SK-N-SH (cell line): ENCODE results near the gene LAMA1. TPM values are rescaled to one million over a fixed set of nuclear protein-coding genes. Genes with fewer than 3 reads are reported as not detected.

Experiments used
- CTCF ChIA-PET: fragments of 300-600, 350-600 bp; formaldehyde crosslinking; extraction: SDS; loops from one replicate; lab custom pipeline; 2021; lab: Yijun Ruan, JAX
- POLR2A ChIA-PET: fragments of 350-600 bp; sonication (Branson Sonifier 250); formaldehyde crosslinking; extraction: SDS; loops from one replicate; lab custom pipeline; 2020; ENCODE audit warnings: antibody characterized with exemption, inconsistent platforms; lab: Yijun Ruan, JAX
- DNase-seq: peaks from one replicate; pipeline ENCODE4 v3.0.0; 2012
- H2AFZ ChIP-seq: fragments of 200-600 bp; sonication (generic); 2 replicates; pipeline ENCODE4 v1.8.1; 2016; ENCODE audit warnings: antibody characterized with exemption, mild to moderate bottlenecking, low read depth
- H3F3A ChIP-seq: fragments of 200-600 bp; sonication (generic); replicated peaks from 2 replicates; pipeline ENCODE3; 2016; ENCODE audit warnings: antibody characterized with exemption, mild to moderate bottlenecking; ENCODE audit not compliant: insufficient read depth
- H3K27ac ChIP-seq, 2 experiments: fragments of 200-500 bp in 1 of 2; fragments of 200-600 bp in 1 of 2; sonication (Bioruptor generic) in 1 of 2; sonication (generic), shearing (Covaris generic) in 1 of 2; 2 replicates each; pipeline versions ENCODE4 v1.5.1 to v1.6.1; 2014 to 2016; ENCODE audit warnings: low read depth in 2 of 2, inconsistent platforms in 1 of 2, low read length in 1 of 2, mild to moderate bottlenecking in 1 of 2, mixed read lengths in 1 of 2
- H3K27me3 ChIP-seq: fragments of 200-600 bp; sonication (generic), shearing (Covaris generic); 2 replicates; pipeline ENCODE4 v1.6.1; 2016; ENCODE audit warnings: mixed run types; ENCODE audit not compliant: insufficient read depth
- H3K36me3 ChIP-seq, 2 experiments: fragments of 200-500 bp in 1 of 2; fragments of 200-600 bp in 1 of 2; sonication (Bioruptor generic) in 1 of 2; sonication (generic) in 1 of 2; replicated peaks in 1 of 2; 2 replicates each; pipeline versions ENCODE3 to v1.5.1; 2014 to 2016; ENCODE audit warnings: low read length in 1 of 2, mild to moderate bottlenecking in 1 of 2; ENCODE audit not compliant: insufficient read depth in 2 of 2, control insufficient read depth in 1 of 2
- H3K4me1 ChIP-seq, 2 experiments: fragments of 200-500 bp in 1 of 2; fragments of 200-600 bp in 1 of 2; sonication (Bioruptor generic) in 1 of 2; sonication (generic), shearing (Covaris generic) in 1 of 2; 2 replicates each; pipeline versions ENCODE4 v1.5.1 to v1.6.1; 2014 to 2016; ENCODE audit warnings: low read depth in 1 of 2, low read length in 1 of 2, mixed run types in 1 of 2; ENCODE audit not compliant: insufficient read depth in 2 of 2, control insufficient read depth in 1 of 2
- H3K4me2 ChIP-seq: fragments of 200-600 bp; sonication (generic), shearing (Covaris generic); 2 replicates; pipeline ENCODE4 v1.6.1; 2017; ENCODE audit warnings: mixed run types
- H3K4me3 ChIP-seq, 2 experiments: fragments of 200-500 bp in 1 of 2; fragments of 200-600 bp in 1 of 2; sonication (Bioruptor generic) in 1 of 2; sonication (generic), shearing (Covaris generic) in 1 of 2; 2 replicates each; pipeline versions ENCODE4 v1.5.1 to v1.8.1; 2014 to 2016; ENCODE audit warnings: low read depth in 2 of 2, inconsistent platforms in 1 of 2, low read length in 1 of 2, mild to moderate bottlenecking in 1 of 2, mixed read lengths in 1 of 2, moderate library complexity in 1 of 2
- H3K79me2 ChIP-seq: fragments of 200-600 bp; sonication (generic); 2 replicates; pipeline ENCODE4 v1.8.1; 2017; ENCODE audit warnings: mild to moderate bottlenecking; ENCODE audit not compliant: insufficient read depth
- H3K9ac ChIP-seq: fragments of 200-600 bp; sonication (generic); 2 replicates; pipeline ENCODE4 v1.6.1; 2017; ENCODE audit warnings: mixed run types
- H3K9me2 ChIP-seq: fragments of 200-600 bp; sonication (generic); 2 replicates; pipeline ENCODE4 v1.6.1; 2017; ENCODE audit warnings: mixed run types
- H3K9me3 ChIP-seq: fragments of 200-600 bp; sonication (generic); 2 replicates; pipeline ENCODE4 v1.6.1; 2017; ENCODE audit warnings: mixed run types, mild to moderate bottlenecking, moderate library complexity
- H4K20me1 ChIP-seq: fragments of 200-600 bp; sonication (generic); 2 replicates; pipeline ENCODE4 v1.6.1; 2017; ENCODE audit warnings: mild to moderate bottlenecking, mixed run types; ENCODE audit not compliant: insufficient read depth
- FOSL2 ChIP-seq: IDR thresholded peaks from 2 replicates; pipeline ENCODE4 v1.4.0; 2012; ENCODE audit warnings: low read depth, mild to moderate bottlenecking, moderate library complexity, borderline replicate concordance
- FOXJ3 ChIP-seq: sonication (generic); formaldehyde crosslinking; IDR thresholded peaks from 2 replicates; pipeline ENCODE4 v1.5.1; 2020; ENCODE audit warnings: mild to moderate bottlenecking, missing genetic modification reagents
- JUND ChIP-seq: IDR thresholded peaks from 2 replicates; pipeline ENCODE4 v1.4.0; 2012
- NFIC ChIP-seq: IDR thresholded peaks from 2 replicates; pipeline ENCODE4 v1.4.0; 2012; ENCODE audit warnings: borderline replicate concordance
- POLR2AphosphoS5 ChIP-seq: IDR thresholded peaks from 2 replicates; pipeline ENCODE4 v1.6.1; 2012; ENCODE audit warnings: low read depth, low read length
- RAD21 ChIP-seq: IDR thresholded peaks from 2 replicates; pipeline ENCODE4 v1.6.1; 2012; ENCODE audit warnings: mild to moderate bottlenecking, low read length
- RCOR1 ChIP-seq: fragments of 150-350 bp; IDR thresholded peaks from 2 replicates; pipeline ENCODE4 v1.6.1; 2017; ENCODE audit warnings: antibody characterized with exemption, low read length
- RFX5 ChIP-seq: IDR thresholded peaks from 2 replicates; pipeline ENCODE4 v1.6.1; 2012; ENCODE audit warnings: mild to moderate bottlenecking, improper control_type of control experiment, low read length
- TAF1 ChIP-seq: IDR thresholded peaks from 2 replicates; pipeline ENCODE4 v1.6.1; 2012; ENCODE audit warnings: low read depth, mild to moderate bottlenecking, low read length, moderate library complexity, borderline replicate concordance
- TCF12 ChIP-seq: IDR thresholded peaks from 2 replicates; pipeline ENCODE4 v1.4.0; 2012
- USF2 ChIP-seq: fragments of 150-350 bp; IDR thresholded peaks from 2 replicates; pipeline ENCODE4 v1.6.1; 2017; ENCODE audit warnings: antibody characterized with exemption, low read length, low read depth, borderline replicate concordance
- YY1 ChIP-seq: IDR thresholded peaks from 2 replicates; pipeline ENCODE4 v1.4.0; 2012; ENCODE audit warnings: low read depth, mild to moderate bottlenecking
- ZBTB33 ChIP-seq: IDR thresholded peaks from 2 replicates; pipeline ENCODE4 v1.4.0; 2012; ENCODE audit warnings: low read depth, borderline replicate concordance
- WGBS: methylation state at CpG from one replicate; pipeline ENCODE4 v1.1.6; 2017; ENCODE audit warnings: low lambda C conversion rate; 5-methylcytosine and 5-hydroxymethylcytosine counted together
- polyA plus RNA-seq, 3 experiments: library from polyadenylated mRNA; depleted of rRNA; stranded (reverse); fragments of >200 nt; gene quantifications; 2 replicates each; pipeline ENCODE4 v1.2.3, GENCODE V29; 2012
- TF ChIP-seq, protein P1 (sequence below): IDR thresholded peaks from 2 replicates; pipeline ENCODE4 v1.4.0; 2012; ENCODE audit warnings: low read depth
- TF ChIP-seq, protein P2 (sequence below): fragments of 200-600 bp; sonication (generic); IDR thresholded peaks from 2 replicates; pipeline ENCODE4 v1.6.1; 2017; ENCODE audit warnings: antibody characterized with exemption, mild to moderate bottlenecking, moderate library complexity

The LAMA1 gene
- polyA plus RNA-seq, 1 of the 3 experiments (the other 2 are of a cell fraction): 0.07 TPM

GRCh38 chr18:6979954-6980353 lies 137.6 kb downstream of the LAMA1 start:
- Histone ChIP-seq H2AFZ (no peak overlapping the region), H3K36me3 (no peaks in the 10 kb centered on the region), H3K9ac (no peak overlapping the region), H3K79me2 (no peaks in the 10 kb centered on the region)
- POLR2A ChIA-PET: no interaction called here
- TF ChIP-seq, protein P1, sequence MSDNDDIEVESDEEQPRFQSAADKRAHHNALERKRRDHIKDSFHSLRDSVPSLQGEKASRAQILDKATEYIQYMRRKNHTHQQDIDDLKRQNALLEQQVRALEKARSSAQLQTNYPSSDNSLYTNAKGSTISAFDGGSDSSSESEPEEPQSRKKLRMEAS: no peak
- TF ChIP-seq NFIC (no peak), TCF12 (no peak), RFX5 (no peak), YY1 (no peak)
- TF ChIP-seq, all 33 proteins: peak for 0
- H3K9me3 ChIP-seq: no peaks in the 10 kb centered on the region
- no peaks in the 10 kb centered on the region for H3F3A ChIP-seq
- no peak overlapping the region for H3K4me2 ChIP-seq
- no peak overlapping the region for H3K4me3 ChIP-seq
- H3K9me2 ChIP-seq: no peaks in the 10 kb centered on the region
- WGBS: 80% methylated on average over 2 of the region's 3 CpGs
- H3K4me1 ChIP-seq: peaks cover 0 to 6% of the 10 kb centered on the region in 2 experiments; a peak in 1 of 4 replicates
- H4K20me1 ChIP-seq: no peaks in the 10 kb centered on the region
- CTCF ChIA-PET: interaction anchor here (1.0 to 1.6 kb wide), 3 partner anchors 21 to 58 kb away, joined by 3 to 4 read pairs (median 3); no protein-coding TSS in a partner anchor
- H3K27me3 ChIP-seq: no peaks in the 10 kb centered on the region
- no peak overlapping the region for H3K27ac ChIP-seq
- no peak for DNase-seq

DNA sequence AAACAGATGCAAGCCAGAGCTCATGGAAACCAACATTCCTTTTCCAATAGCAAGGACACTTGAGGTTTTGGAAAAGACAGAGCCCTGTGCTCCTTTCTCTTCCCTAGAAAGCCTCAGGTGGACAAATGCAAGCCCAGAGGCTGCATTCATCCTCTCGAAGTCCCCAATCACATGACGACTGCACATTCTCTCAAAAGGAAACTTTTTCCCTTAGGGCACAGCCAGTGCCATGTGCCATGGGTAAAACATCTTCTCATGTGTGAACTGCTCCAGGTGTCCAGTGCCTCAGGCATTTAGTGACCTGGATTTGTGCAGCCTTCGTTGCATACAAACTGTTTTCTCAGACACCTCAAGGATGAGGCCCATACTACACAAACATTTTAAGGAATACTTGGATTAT lies 140.7 kb downstream of the LAMA1 start:
- WGBS: 23% methylated on average over 3 of the region's 3 CpGs
- no peak for DNase-seq
- H4K20me1 ChIP-seq: no peaks in the 10 kb centered on the region

More for the DNA sequence above, 140.7 kb downstream of the LAMA1 start:
- Histone ChIP-seq H2AFZ (no peak overlapping the region), H3K27ac (no peak overlapping the region), H3K79me2 (no peaks in the 10 kb centered on the region), H3K4me2 (no peak overlapping the region), H3K9me2 (no peaks in the 10 kb centered on the region), H3F3A (no peaks in the 10 kb centered on the region), H3K4me3 (no peak overlapping the region), H3K9ac (no peak overlapping the region), H3K9me3 (no peaks in the 10 kb centered on the region), H3K4me1 (peaks cover 0 to 2% of the 10 kb centered on the region in 2 experiments; a peak in 1 of 4 replicates), H3K36me3 (no peaks in the 10 kb centered on the region), H3K27me3 (no peaks in the 10 kb centered on the region)
- ChIA-PET CTCF (no interaction called here), POLR2A (no interaction called here)
- TF ChIP-seq, protein P2, sequence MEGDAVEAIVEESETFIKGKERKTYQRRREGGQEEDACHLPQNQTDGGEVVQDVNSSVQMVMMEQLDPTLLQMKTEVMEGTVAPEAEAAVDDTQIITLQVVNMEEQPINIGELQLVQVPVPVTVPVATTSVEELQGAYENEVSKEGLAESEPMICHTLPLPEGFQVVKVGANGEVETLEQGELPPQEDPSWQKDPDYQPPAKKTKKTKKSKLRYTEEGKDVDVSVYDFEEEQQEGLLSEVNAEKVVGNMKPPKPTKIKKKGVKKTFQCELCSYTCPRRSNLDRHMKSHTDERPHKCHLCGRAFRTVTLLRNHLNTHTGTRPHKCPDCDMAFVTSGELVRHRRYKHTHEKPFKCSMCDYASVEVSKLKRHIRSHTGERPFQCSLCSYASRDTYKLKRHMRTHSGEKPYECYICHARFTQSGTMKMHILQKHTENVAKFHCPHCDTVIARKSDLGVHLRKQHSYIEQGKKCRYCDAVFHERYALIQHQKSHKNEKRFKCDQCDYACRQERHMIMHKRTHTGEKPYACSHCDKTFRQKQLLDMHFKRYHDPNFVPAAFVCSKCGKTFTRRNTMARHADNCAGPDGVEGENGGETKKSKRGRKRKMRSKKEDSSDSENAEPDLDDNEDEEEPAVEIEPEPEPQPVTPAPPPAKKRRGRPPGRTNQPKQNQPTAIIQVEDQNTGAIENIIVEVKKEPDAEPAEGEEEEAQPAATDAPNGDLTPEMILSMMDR: no peak
- TF ChIP-seq FOSL2 (no peak), TCF12 (no peak), RCOR1 (no peak), TAF1 (no peak), USF2 (no peak), JUND (no peak), RAD21 (no peak), NFIC (no peak), POLR2AphosphoS5 (no peak), ZBTB33 (no peak), RFX5 (no peak), FOXJ3 (CRISPR knock-in tag) (no peak)
